Measurements from ENCODE around the gene EGR4.
A peak's percentile ranks its signal among the peaks of the same experiment; 100 is the strongest.

The EGR4 gene

DNA sequence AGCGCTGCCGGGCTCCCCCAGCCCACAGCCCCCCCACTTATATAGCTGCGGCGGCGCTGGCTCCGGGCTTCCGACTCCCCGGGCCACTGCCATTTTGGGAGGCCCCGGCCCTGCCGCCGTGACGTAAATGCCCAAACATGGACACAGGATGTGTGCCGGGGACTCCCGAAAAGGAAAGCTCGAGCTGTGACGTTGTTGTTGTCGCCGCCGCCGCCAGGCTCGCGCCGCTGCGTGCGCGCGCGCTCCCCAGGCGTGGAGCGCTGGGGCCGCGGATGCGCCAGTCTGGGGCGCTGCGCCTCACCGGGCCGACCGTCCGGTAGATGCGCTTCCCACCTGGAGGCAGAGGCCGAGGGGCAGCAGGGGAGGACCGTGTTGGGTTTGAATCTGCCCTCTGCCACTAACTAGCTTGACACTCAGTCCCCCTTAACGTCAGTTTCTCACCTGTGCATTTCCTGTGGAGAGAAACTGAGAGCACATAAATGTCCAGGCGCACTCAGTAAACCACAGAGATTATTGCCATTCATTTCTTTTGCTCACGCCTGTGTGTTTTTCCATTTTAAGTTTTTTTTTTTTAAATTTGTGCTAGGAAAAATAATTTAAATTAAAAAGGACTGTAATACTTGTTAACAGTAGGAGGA, at the start of gene EGR4:
TSS of gene EGR4 (minus strand) at position 15 of the 638 bp plus-strand sequence. CDS start 231 bp downstream, outside the sequence.
- H3K4me3 ChIP-seq (ENCODE audit: low read depth, low read length) = peak within 1 kb of the TSS; percentile 49
- ChIA-PET CTCF (interaction anchor here (0.7 kb wide), 1 partner anchor 15 kb away, joined by 3 read pairs; no protein-coding TSS in a partner anchor), POLR2A (no interaction called here)
- TF ChIP-seq CTCF (IDR thresholded peaks at IDR 0.05; ENCODE audit: insufficient read depth, low read length, missing control alignments) = no peak
- no peak for DNase-seq (ENCODE audit: low read depth, low spot score)

DNA sequence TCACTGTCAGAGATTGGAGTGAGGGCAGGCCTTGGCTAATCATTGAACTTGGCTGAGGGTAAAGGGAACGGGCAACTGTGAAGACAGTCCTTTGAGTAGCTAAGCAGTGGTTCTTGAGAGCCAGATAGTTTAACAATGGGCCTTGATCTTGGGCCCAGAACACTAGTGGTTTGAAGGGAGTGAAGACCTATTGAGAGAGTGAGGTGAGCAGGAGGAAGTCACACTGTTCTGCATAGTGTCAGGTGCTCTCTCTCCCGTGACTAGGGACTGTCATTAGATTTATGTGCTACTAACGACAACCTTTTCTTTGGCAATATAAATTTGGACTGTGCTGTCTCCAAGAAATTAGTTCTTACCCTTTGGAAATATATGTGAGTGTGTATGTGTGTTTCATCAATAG, 47.7 kb upstream of the EGR4 start:
- POLR2A ChIA-PET = no interaction called here
- H3K4me3 ChIP-seq (ENCODE audit: low read depth, low read length) = no peak overlapping the region
- no peak for TF ChIP-seq CTCF (IDR thresholded peaks at IDR 0.05; ENCODE audit: insufficient read depth, low read length, missing control alignments)
- no peak for DNase-seq (ENCODE audit: low read depth, low spot score)
- CTCF ChIA-PET = no interaction called here

DNA sequence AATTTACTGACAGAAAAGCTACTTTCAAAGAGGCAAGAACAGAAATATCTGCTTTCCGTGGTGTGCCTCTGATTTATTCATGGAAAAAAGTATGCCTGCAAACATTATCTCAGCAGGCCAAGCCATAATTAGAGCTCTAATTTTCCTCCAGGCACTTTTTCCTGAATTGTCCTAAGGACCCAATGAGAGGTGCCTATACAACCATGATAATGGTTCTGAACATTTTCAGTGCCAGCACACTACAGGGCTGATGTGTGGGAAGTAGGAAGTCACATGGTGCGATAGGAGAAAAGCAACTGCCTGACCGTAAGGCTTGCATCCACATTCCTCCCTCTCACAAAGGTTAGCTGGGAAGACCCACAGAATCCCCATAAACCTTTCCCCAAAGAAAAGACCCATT, 45.9 kb upstream of the EGR4 start:
- DNase-seq (ENCODE audit: low read depth, low spot score) = no peak
- POLR2A ChIA-PET = no interaction called here
- H3K4me3 ChIP-seq (ENCODE audit: low read depth, low read length) = no peak overlapping the region
- CTCF ChIA-PET = no interaction called here
- TF ChIP-seq CTCF (IDR thresholded peaks at IDR 0.05; ENCODE audit: insufficient read depth, low read length, missing control alignments) = no peak

DNA sequence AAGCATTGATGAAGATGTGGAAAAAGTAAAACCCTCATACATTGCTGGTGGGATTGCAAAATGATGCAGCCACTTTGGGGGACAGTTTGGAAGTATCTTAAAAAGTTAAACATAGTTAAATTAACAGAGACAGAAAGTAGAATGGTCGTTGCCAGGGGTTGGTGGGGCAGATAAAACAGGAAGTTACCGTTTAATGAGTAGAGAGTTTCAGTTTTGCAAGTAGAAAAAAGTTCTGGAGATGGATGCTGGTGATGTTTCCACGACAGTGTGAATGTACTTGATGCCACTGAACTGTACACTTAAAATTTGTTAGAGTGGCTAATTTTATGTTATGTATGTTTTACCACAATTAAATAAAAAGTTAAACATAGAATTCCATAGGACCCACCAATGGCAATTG, 44.5 kb upstream of the EGR4 start:
- TF ChIP-seq CTCF (IDR thresholded peaks at IDR 0.05; ENCODE audit: insufficient read depth, low read length, missing control alignments) = no peak
- DNase-seq (ENCODE audit: low read depth, low spot score) = no peak
- CTCF ChIA-PET = no interaction called here
- POLR2A ChIA-PET = no interaction called here
- H3K4me3 ChIP-seq (ENCODE audit: low read depth, low read length) = no peak overlapping the region

DNA sequence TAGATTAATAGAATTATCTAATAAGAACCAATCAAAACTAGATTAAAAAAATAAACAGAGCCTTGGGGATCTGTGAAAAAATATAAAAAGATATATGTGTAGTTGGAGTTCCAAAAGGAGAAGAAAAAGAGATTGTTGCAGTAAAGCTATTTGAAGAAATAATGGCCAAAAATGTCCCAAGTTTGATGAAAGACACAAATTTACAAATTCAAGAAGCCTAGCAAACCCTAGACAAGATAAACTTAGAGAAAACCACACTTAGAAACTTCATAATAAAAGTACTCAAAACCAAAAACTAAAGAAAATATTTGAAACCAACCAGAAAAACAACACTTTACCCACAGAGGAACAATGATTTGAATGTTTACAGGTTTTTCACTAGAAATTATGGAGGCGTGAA, 41.3 kb upstream of the EGR4 start:
- no peak for TF ChIP-seq CTCF (IDR thresholded peaks at IDR 0.05; ENCODE audit: insufficient read depth, low read length, missing control alignments)
- DNase-seq (ENCODE audit: low read depth, low spot score) = no peak
- ChIA-PET POLR2A (no interaction called here), CTCF (no interaction called here)
- no peak overlapping the region for H3K4me3 ChIP-seq (ENCODE audit: low read depth, low read length)

DNA sequence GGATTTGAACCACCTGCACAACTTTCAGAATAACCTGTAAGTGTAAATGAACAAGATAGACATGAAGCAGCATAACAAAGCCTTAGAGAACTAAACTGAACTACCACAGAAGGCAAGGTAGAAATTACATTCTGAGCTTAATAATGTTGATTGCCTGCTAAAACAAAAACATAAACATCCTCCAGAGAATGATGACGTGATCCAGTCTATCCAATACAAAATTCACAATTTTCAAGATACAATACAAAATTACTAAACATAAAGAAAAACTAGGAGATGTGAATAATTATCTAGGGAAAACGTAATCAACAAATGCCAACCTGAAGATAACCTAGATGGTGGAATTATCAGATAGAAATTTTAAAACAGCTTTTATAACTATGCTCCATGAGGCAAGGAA, 40.7 kb upstream of the EGR4 start:
- POLR2A ChIA-PET = no interaction called here
- no peak for TF ChIP-seq CTCF (IDR thresholded peaks at IDR 0.05; ENCODE audit: insufficient read depth, low read length, missing control alignments)
- DNase-seq (ENCODE audit: low read depth, low spot score) = no peak
- no peak overlapping the region for H3K4me3 ChIP-seq (ENCODE audit: low read depth, low read length)
- CTCF ChIA-PET = interaction anchor here (1.6 kb wide), 1 partner anchor 44 kb away, joined by 3 read pairs; no protein-coding TSS in a partner anchor

Data from AG04449 (cell line).